K562 (cell line): ENCODE data around the gene C1RL. TPM values are rescaled to one million over a fixed set of nuclear protein-coding genes. Genes with fewer than 3 reads are reported as not detected.
A peak's percentile ranks its signal among the peaks of the same experiment; 100 is the strongest.

Experiments
- GABPB2 ChIP-seq: fragments of 250-450 bp; sonication (Bioruptor Pico); conservative IDR thresholded peaks from 2 replicates; pipeline ENCODE4 v1.5.1; 2021; ENCODE audit warnings: mild to moderate bottlenecking
- JUND ChIP-seq, 2 experiments: IDR thresholded peaks; 2 replicates in 1 of 2; 3 replicates in 1 of 2; pipeline ENCODE4 v1.6.1; 2011; ENCODE audit warnings: borderline replicate concordance in 2 of 2, low read depth in 2 of 2, low read length in 2 of 2, improper control_type of control experiment in 1 of 2, missing biosample characterization in 1 of 2, missing genetic modification characterization in 1 of 2, missing genetic modification reagents in 1 of 2
- MCM3 ChIP-seq: fragments of 450-650 bp; IDR thresholded peaks from 2 replicates; pipeline ENCODE4 v1.6.1; 2016
- RBM34 ChIP-seq: fragments of 200-400 bp; formaldehyde crosslinking; IDR thresholded peaks from 2 replicates; pipeline ENCODE4 v1.6.1; 2018; ENCODE audit warnings: low read length, borderline replicate concordance; ENCODE audit not compliant: insufficient read depth
- TAF15 ChIP-seq: fragments of 200-400 bp; formaldehyde crosslinking; IDR thresholded peaks from 2 replicates; pipeline ENCODE4 v1.6.1; 2017; ENCODE audit warnings: mild to moderate bottlenecking, low read depth, low read length, moderate library complexity
- ZEB2 ChIP-seq: fragments of 450-650 bp; IDR thresholded peaks from 2 replicates; pipeline ENCODE4 v1.6.1; 2016
- polyA plus RNA-seq, 8 experiments: library from polyadenylated mRNA; depleted of rRNA in 4 of 8; stranded (reverse) in 5 of 8; unstranded in 3 of 8; fragments of >200 nt; fragmentation: Nextera tagmentation in 2 of 8; fragmentation: Illumina TruSeq in 1 of 8; extraction: Ambion mirVana in 2 of 8; extraction: Trizol in 1 of 8; gene quantifications; 2 replicates each; pipeline versions ENCODE4 v1.2.1 to v1.2.3, GENCODE V29; 2011 to 2014; ENCODE audit warnings: inconsistent platforms in 1 of 8, missing spikeins in 1 of 8
- total RNA-seq, 7 experiments: library from RNA; depleted of rRNA in 6 of 7; stranded (reverse); fragments of >200 nt in 6 of 7; fragmentation: Illumina TruSeq in 2 of 7; extraction: Trizol in 2 of 7; gene quantifications; 2 replicates each; pipeline versions ENCODE4 v1.2.1 to v1.2.3, GENCODE V29; 2011 to 2021; ENCODE audit warnings: low replicate concordance in 1 of 7
- TF ChIP-seq, protein P1 (sequence below): fragments of 450-650 bp; IDR thresholded peaks from one replicate; pipeline ENCODE4 v1.6.1; 2018; ENCODE audit warnings: mild to moderate bottlenecking, moderate library complexity; ENCODE audit not compliant: partially characterized antibody
- TF ChIP-seq, protein P2 (sequence below): fragments of 450-650 bp; IDR thresholded peaks from 2 replicates; pipeline ENCODE4 v1.7.1; 2018; ENCODE audit warnings: mild to moderate bottlenecking, low read depth; ENCODE audit not compliant: partially characterized antibody
- TF ChIP-seq, protein P3 (sequence below), 2 experiments: fragments of 450-650 bp in 1 of 2; IDR thresholded peaks; 2 replicates each; pipeline ENCODE4 v1.6.1; 2011 to 2017; ENCODE audit warnings: low read depth in 2 of 2, antibody characterized with exemption in 1 of 2, borderline replicate concordance in 1 of 2, low read length in 1 of 2, mild to moderate bottlenecking in 1 of 2, mixed read lengths in 1 of 2; ENCODE audit not compliant: control insufficient read depth in 1 of 2
- TF ChIP-seq, protein P4 (sequence below): fragments of 450-650 bp; IDR thresholded peaks from 2 replicates; pipeline ENCODE4 v1.6.1; 2016; ENCODE audit warnings: missing biosample characterization, missing genetic modification characterization

Gene C1RL
- total and polyA plus RNA-seq, 9 of the 15 experiments (the other 6 are each of a cell fraction or from before 2014, with no cell fraction given): 1.4 to 10.7 (median 8.0) TPM

- TF ChIP-seq, protein P1, sequence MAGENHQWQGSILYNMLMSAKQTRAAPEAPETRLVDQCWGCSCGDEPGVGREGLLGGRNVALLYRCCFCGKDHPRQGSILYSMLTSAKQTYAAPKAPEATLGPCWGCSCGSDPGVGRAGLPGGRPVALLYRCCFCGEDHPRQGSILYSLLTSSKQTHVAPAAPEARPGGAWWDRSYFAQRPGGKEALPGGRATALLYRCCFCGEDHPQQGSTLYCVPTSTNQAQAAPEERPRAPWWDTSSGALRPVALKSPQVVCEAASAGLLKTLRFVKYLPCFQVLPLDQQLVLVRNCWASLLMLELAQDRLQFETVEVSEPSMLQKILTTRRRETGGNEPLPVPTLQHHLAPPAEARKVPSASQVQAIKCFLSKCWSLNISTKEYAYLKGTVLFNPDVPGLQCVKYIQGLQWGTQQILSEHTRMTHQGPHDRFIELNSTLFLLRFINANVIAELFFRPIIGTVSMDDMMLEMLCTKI: no peak
- TF ChIP-seq MCM3 (no peak), RBM34 (no peak), JUND (IDR thresholded peaks at IDR 0.05; ENCODE audit: borderline replicate concordance, low read depth, low read length) (no peak), JUND (tag; IDR thresholded peaks at IDR 0.05; ENCODE audit: borderline replicate concordance, low read depth, low read length) (no peak), GABPB2 (no peak), ZEB2 (no peak), TAF15 (no peak)
- TF ChIP-seq, protein P2, sequence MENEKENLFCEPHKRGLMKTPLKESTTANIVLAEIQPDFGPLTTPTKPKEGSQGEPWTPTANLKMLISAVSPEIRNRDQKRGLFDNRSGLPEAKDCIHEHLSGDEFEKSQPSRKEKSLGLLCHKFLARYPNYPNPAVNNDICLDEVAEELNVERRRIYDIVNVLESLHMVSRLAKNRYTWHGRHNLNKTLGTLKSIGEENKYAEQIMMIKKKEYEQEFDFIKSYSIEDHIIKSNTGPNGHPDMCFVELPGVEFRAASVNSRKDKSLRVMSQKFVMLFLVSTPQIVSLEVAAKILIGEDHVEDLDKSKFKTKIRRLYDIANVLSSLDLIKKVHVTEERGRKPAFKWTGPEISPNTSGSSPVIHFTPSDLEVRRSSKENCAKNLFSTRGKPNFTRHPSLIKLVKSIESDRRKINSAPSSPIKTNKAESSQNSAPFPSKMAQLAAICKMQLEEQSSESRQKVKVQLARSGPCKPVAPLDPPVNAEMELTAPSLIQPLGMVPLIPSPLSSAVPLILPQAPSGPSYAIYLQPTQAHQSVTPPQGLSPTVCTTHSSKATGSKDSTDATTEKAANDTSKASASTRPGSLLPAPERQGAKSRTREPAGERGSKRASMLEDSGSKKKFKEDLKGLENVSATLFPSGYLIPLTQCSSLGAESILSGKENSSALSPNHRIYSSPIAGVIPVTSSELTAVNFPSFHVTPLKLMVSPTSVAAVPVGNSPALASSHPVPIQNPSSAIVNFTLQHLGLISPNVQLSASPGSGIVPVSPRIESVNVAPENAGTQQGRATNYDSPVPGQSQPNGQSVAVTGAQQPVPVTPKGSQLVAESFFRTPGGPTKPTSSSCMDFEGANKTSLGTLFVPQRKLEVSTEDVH: no peak
- TF ChIP-seq, protein P3, sequence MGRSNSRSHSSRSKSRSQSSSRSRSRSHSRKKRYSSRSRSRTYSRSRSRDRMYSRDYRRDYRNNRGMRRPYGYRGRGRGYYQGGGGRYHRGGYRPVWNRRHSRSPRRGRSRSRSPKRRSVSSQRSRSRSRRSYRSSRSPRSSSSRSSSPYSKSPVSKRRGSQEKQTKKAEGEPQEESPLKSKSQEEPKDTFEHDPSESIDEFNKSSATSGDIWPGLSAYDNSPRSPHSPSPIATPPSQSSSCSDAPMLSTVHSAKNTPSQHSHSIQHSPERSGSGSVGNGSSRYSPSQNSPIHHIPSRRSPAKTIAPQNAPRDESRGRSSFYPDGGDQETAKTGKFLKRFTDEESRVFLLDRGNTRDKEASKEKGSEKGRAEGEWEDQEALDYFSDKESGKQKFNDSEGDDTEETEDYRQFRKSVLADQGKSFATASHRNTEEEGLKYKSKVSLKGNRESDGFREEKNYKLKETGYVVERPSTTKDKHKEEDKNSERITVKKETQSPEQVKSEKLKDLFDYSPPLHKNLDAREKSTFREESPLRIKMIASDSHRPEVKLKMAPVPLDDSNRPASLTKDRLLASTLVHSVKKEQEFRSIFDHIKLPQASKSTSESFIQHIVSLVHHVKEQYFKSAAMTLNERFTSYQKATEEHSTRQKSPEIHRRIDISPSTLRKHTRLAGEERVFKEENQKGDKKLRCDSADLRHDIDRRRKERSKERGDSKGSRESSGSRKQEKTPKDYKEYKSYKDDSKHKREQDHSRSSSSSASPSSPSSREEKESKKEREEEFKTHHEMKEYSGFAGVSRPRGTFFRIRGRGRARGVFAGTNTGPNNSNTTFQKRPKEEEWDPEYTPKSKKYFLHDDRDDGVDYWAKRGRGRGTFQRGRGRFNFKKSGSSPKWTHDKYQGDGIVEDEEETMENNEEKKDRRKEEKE (IDR thresholded peaks at IDR 0.05; ENCODE audit: borderline replicate concordance in 1 of 2, control insufficient read depth in 1 of 2, low read depth in 2 of 2, low read length in 1 of 2): no peak
- TF ChIP-seq, protein P4, sequence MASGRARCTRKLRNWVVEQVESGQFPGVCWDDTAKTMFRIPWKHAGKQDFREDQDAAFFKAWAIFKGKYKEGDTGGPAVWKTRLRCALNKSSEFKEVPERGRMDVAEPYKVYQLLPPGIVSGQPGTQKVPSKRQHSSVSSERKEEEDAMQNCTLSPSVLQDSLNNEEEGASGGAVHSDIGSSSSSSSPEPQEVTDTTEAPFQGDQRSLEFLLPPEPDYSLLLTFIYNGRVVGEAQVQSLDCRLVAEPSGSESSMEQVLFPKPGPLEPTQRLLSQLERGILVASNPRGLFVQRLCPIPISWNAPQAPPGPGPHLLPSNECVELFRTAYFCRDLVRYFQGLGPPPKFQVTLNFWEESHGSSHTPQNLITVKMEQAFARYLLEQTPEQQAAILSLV (tag): peak; percentile 85; the same call in 1 of the 2 replicates
Measured at GRCh38 chr12:7058163-7058845, 50.7 kb downstream of the C1RL start (continued).
